GM12878 (cell line): ENCODE measurements around the gene MS4A14. TPM values are rescaled to one million over a fixed set of nuclear protein-coding genes. Genes with fewer than 3 reads are reported as not detected.
A peak's percentile ranks its signal among the peaks of the same experiment; 100 is the strongest.

Experiments used
- ASH2L ChIP-seq: fragments of 300-600, 200-600 bp; sonication (generic); IDR thresholded peaks from 2 replicates; pipeline ENCODE4 v1.6.1; 2017; ENCODE audit warnings: low read depth, mild to moderate bottlenecking, borderline replicate concordance
- BCLAF1 ChIP-seq: fragments of 450-650 bp; IDR thresholded peaks from 2 replicates; pipeline ENCODE4 v1.6.1; 2017; ENCODE audit warnings: antibody characterized with exemption, mild to moderate bottlenecking, moderate library complexity
- CREB1 ChIP-seq: IDR thresholded peaks from 2 replicates; pipeline ENCODE4 v1.6.1; 2012; ENCODE audit warnings: low read depth, mild to moderate bottlenecking, inconsistent platforms
- EP300 ChIP-seq, 2 experiments: fragments of 150-350 bp in 1 of 2; IDR thresholded peaks; 2 replicates each; pipeline ENCODE4 v1.6.1; 2011 to 2012; ENCODE audit warnings: low read depth in 2 of 2, low read length in 2 of 2, borderline replicate concordance in 1 of 2, improper control_type of control experiment in 1 of 2, inconsistent platforms in 1 of 2; ENCODE audit not compliant: control insufficient read depth in 1 of 2
- EZH2 ChIP-seq: IDR thresholded peaks from 2 replicates; pipeline ENCODE4 v1.6.1; 2012; ENCODE audit warnings: low read depth, mild to moderate bottlenecking, control low read depth, inconsistent platforms, low read length, borderline replicate concordance; ENCODE audit not compliant: control insufficient read depth
- GABPA ChIP-seq: IDR thresholded peaks from 2 replicates; pipeline ENCODE4 v1.6.1; 2014; ENCODE audit warnings: antibody characterized with exemption, low read depth, mild to moderate bottlenecking, inconsistent platforms
- KLF5 ChIP-seq: fragments of 450-650 bp; IDR thresholded peaks from 2 replicates; pipeline ENCODE4 v1.6.1; 2014; ENCODE audit warnings: mild to moderate bottlenecking; ENCODE audit not compliant: partially characterized antibody
- MTA3 ChIP-seq: IDR thresholded peaks from 2 replicates; pipeline ENCODE4 v1.6.1; 2012; ENCODE audit warnings: low read length, inconsistent platforms, borderline replicate concordance
- MYB ChIP-seq: fragments of 150-350 bp; IDR thresholded peaks from 2 replicates; pipeline ENCODE4 v1.6.1; 2014; ENCODE audit warnings: mild to moderate bottlenecking, low read depth, low read length, borderline replicate concordance
- MYC ChIP-seq: IDR thresholded peaks from 2 replicates; pipeline ENCODE4 v1.6.1; 2011; ENCODE audit warnings: mild to moderate bottlenecking, low read length, moderate library complexity, inconsistent platforms; ENCODE audit not compliant: insufficient read depth, insufficient replicate concordance, insufficient read length, severe bottlenecking
- NBN ChIP-seq: fragments of 450-650 bp; IDR thresholded peaks from 2 replicates; pipeline ENCODE4 v1.6.1; 2016
- NFXL1 ChIP-seq: fragments of 450-650 bp; IDR thresholded peaks from 2 replicates; pipeline ENCODE4 v1.6.1; 2017; ENCODE audit warnings: antibody characterized with exemption, mild to moderate bottlenecking, borderline replicate concordance
- NFYB ChIP-seq: IDR thresholded peaks from 2 replicates; pipeline ENCODE4 v1.6.1; 2011; ENCODE audit warnings: low read depth, mild to moderate bottlenecking, low read length, improper control_type of control experiment, moderate library complexity; ENCODE audit not compliant: insufficient read depth
- NRF1 ChIP-seq: conservative IDR thresholded peaks from 2 replicates; pipeline ENCODE4 v1.6.1; 2011; ENCODE audit warnings: mild to moderate bottlenecking, low read depth, low read length, improper control_type of control experiment
- RAD21 ChIP-seq: IDR thresholded peaks from 2 replicates; pipeline ENCODE4 v1.6.1; 2011; ENCODE audit warnings: mild to moderate bottlenecking, low read depth, low read length, moderate library complexity; ENCODE audit not compliant: insufficient read depth
- TARDBP ChIP-seq: IDR thresholded peaks from 2 replicates; pipeline ENCODE4 v1.6.1; 2016; ENCODE audit warnings: borderline replicate concordance
- ZBTB11 ChIP-seq: fragments of 450-650 bp; formaldehyde crosslinking; IDR thresholded peaks from 2 replicates; pipeline ENCODE4 v1.5.0; 2022; ENCODE audit warnings: mild to moderate bottlenecking, missing genetic modification characterization
- ZBTB4 ChIP-seq: fragments of 450-650 bp; formaldehyde crosslinking; IDR thresholded peaks from 2 replicates; pipeline ENCODE4 v1.4.0; 2022; ENCODE audit warnings: mild to moderate bottlenecking, moderate library complexity
- ZNF24 ChIP-seq: fragments of 450-650 bp; IDR thresholded peaks from 2 replicates; pipeline ENCODE4 v1.6.1; 2017; ENCODE audit warnings: antibody characterized with exemption, mild to moderate bottlenecking
- polyA plus RNA-seq, 11 experiments: library from polyadenylated mRNA; depleted of rRNA in 4 of 11; unstranded in 6 of 11; stranded (reverse) in 5 of 11; fragments of >200 nt; fragmentation: Nextera tagmentation in 4 of 11; fragmentation: Illumina TruSeq in 1 of 11; extraction: Ambion mirVana in 4 of 11; extraction: Trizol in 1 of 11; gene quantifications; 1 replicate in 1 of 11; 2 replicates in 10 of 11; pipeline versions ENCODE4 v1.2.1 to v1.2.3, GENCODE V29; 2011 to 2016; ENCODE audit warnings: inconsistent platforms in 2 of 11, missing spikeins in 2 of 11, low read depth in 1 of 11
- total RNA-seq, 4 experiments: library from RNA; depleted of rRNA in 3 of 4; stranded (reverse); fragments of >200 nt in 3 of 4; fragmentation: Illumina TruSeq in 1 of 4; extraction: Trizol in 1 of 4; gene quantifications; 2 replicates each; pipeline versions ENCODE4 v1.2.1 to v1.2.3, GENCODE V29; 2013 to 2021

The MS4A14 gene
- total and polyA plus RNA-seq, 10 of the 15 experiments (the other 5 are each of a cell fraction or from before 2014, with no cell fraction given) = 0.13 to 1.0 (median 0.63) TPM; not detected in 1

GRCh38 chr11:60389279-60389910 is 6.9 kb upstream of the MS4A14 start (continued):
- TF ChIP-seq MTA3 (no peak), KLF5 (no peak), ZBTB4 (CRISPR knock-in tag) (no peak), CREB1 (0 out of 2 replicates have a peak, but pooled peaks have one; percentile 21), EP300 (IDR thresholded peaks at IDR 0.05; ENCODE audit: borderline replicate concordance in 1 of 2, control insufficient read depth in 1 of 2, low read depth in 2 of 2, low read length in 2 of 2) (peak in 1 of 2 experiments; percentile 88; a peak in 2 of 4 replicates), BCLAF1 (no peak), MYC (no peak), MYB (peak; percentile 69; the same call in 1 of the 2 replicates), EZH2 (no peak), NBN (0 out of 2 replicates have a peak, but pooled peaks have one; percentile 40), NFXL1 (no peak), NFYB (peak; percentile 56; the same call in 1 of the 2 replicates), ZNF24 (no peak), GABPA (no peak), RAD21 (no peak), ZBTB11 (no peak), NRF1 (no peak), TARDBP (no peak), ASH2L (0 out of 2 replicates have a peak, but pooled peaks have one; percentile 50)
